ENCODE results near the gene GTPBP6. TPM values are rescaled to one million over a fixed set of nuclear protein-coding genes. Genes with fewer than 3 reads are reported as not detected.
"Not testable (repeated sequence)": the region's sequence is repeated elsewhere in the genome, so short reads cannot be mapped to it uniquely, and the experiment has no call there.

GTPBP6 gene
- polyA plus RNA-seq, 1 donor = 62.7 TPM

GRCh38 chrX:314781-315595 lies 3.6 kb downstream of the GTPBP6 start:
- DNase-seq = no peak

GRCh38 chrX:314049-314448 lies 4.5 kb downstream of the GTPBP6 start:
- no peak for DNase-seq

GRCh38 chrX:313546-313945 lies 5.0 kb downstream of the GTPBP6 start:
- no peak for DNase-seq

- no peak for DNase-seq
Observed at GRCh38 chrX:312621-313331, 5.8 kb downstream of the GTPBP6 start.

- DNase-seq = no peak
Observed at GRCh38 chrX:311156-312129, 7.2 kb downstream of the GTPBP6 start.

GRCh38 chrX:310621-311155 lies 7.9 kb downstream of the GTPBP6 start:
- no peak for DNase-seq

GRCh38 chrX:308821-309520 lies 9.6 kb downstream of the GTPBP6 start:
- DNase-seq = no peak

- no peak for DNase-seq
Observed at GRCh38 chrX:307261-308111, 11.1 kb downstream of the GTPBP6 start.

GRCh38 chrX:306614-307251 lies 11.9 kb downstream of the GTPBP6 start:
- DNase-seq = not testable (repeated sequence)

GRCh38 chrX:305781-306613 lies 12.6 kb downstream of the GTPBP6 start:
- not testable (repeated sequence) for DNase-seq

GRCh38 chrX:302975-303374 lies 15.6 kb downstream of the GTPBP6 start:
- DNase-seq = no peak

GRCh38 chrX:300334-300733 lies 18.3 kb downstream of the GTPBP6 start:
- no peak for DNase-seq

- no peak for DNase-seq
Observed at GRCh38 chrX:298993-299392, 19.6 kb downstream of the GTPBP6 start.

- no peak for DNase-seq
Observed at GRCh38 chrX:295136-295535, 23.5 kb downstream of the GTPBP6 start.

GRCh38 chrX:292900-293897 lies 25.4 kb downstream of the GTPBP6 start:
- DNase-seq = no peak

- DNase-seq = no peak
Observed at GRCh38 chrX:291411-291901, 27.1 kb downstream of the GTPBP6 start.

GRCh38 chrX:290476-291166 lies 28.0 kb downstream of the GTPBP6 start:
- DNase-seq = no peak

Measured in hindlimb muscle (tissue), 1 donor.